Measurements from ENCODE around the gene PGM2L1. TPM values are rescaled to one million over a fixed set of nuclear protein-coding genes. Genes with fewer than 3 reads are reported as not detected.

PGM2L1 gene
- total and polyA plus RNA-seq, 5 donors, result 0.84 to 3.0 (median 2.4) TPM

- ATAC-seq (no peak), DNase-seq (no peak)
- H3K4me3 ChIP-seq (ENCODE audit: low read length), result no peak overlapping the region
- peaks cover 3% of the 10 kb centered on the region for H3K9me3 ChIP-seq (ENCODE audit: control insufficient read depth, low read length)
- H3K27me3 ChIP-seq (ENCODE audit: control insufficient read depth, insufficient read depth), result no peaks in the 10 kb centered on the region
- intact Hi-C loops (cut with DNase I), result no loop called here
- peaks cover 2% of the 10 kb centered on the region for H3K4me1 ChIP-seq (ENCODE audit: control insufficient read depth, insufficient read depth, low read length)
- no peak overlapping the region for H3K27ac ChIP-seq (ENCODE audit: low read length)
- WGBS, result 66% methylated on average over 2 of the region's 2 CpGs
Observed at GRCh38 chr11:74320538-74320937, 77.7 kb downstream of the PGM2L1 start.

- 67% methylated on average over 5 of the region's 5 CpGs for WGBS
- H3K4me1 ChIP-seq (ENCODE audit: control insufficient read depth, insufficient read depth, low read length), result no peaks in the 10 kb centered on the region
- H3K4me3 ChIP-seq (ENCODE audit: low read length), result no peak overlapping the region
- no peaks in the 10 kb centered on the region for H3K27me3 ChIP-seq (ENCODE audit: control insufficient read depth, insufficient read depth)
- H3K27ac ChIP-seq (ENCODE audit: low read length), result no peak overlapping the region
- H3K9me3 ChIP-seq (ENCODE audit: control insufficient read depth, low read length), result peaks cover 3% of the 10 kb centered on the region
- peak in 1 of 2 donors; percentile 78 for ATAC-seq
- DNase-seq, result no peak
- intact Hi-C loops (cut with DNase I), result loop anchor here in 1 of 4 donors (10.0 kb wide), 1 partner anchor 64 kb away; no protein-coding TSS in a partner anchor
Observed at GRCh38 chr11:74319139-74319816, 79.0 kb downstream of the PGM2L1 start.

- no peak overlapping the region for H3K27ac ChIP-seq (ENCODE audit: low read length)
- H3K9me3 ChIP-seq (ENCODE audit: control insufficient read depth, low read length), result peaks cover 3% of the 10 kb centered on the region
- DNase-seq (no peak), ATAC-seq (no peak)
- intact Hi-C loops (cut with DNase I), result loop anchor here in 1 of 4 donors (10.0 kb wide), 1 partner anchor 64 kb away; no protein-coding TSS in a partner anchor
- whole genome bisulfite sequencing, result 89% methylated on average over 1 of the region's 1 CpG
- H3K4me3 ChIP-seq (ENCODE audit: low read length), result no peak overlapping the region
- no peaks in the 10 kb centered on the region for H3K27me3 ChIP-seq (ENCODE audit: control insufficient read depth, insufficient read depth)
- H3K4me1 ChIP-seq (ENCODE audit: control insufficient read depth, insufficient read depth, low read length), result no peaks in the 10 kb centered on the region
Observed at GRCh38 chr11:74318241-74318932, 79.8 kb downstream of the PGM2L1 start.

- no peaks in the 10 kb centered on the region for H3K27me3 ChIP-seq (ENCODE audit: control insufficient read depth, insufficient read depth)
- no peak overlapping the region for H3K4me3 ChIP-seq (ENCODE audit: low read length)
- DNase-seq (no peak), ATAC-seq (no peak)
- intact Hi-C loops (cut with DNase I), result loop anchor here in 1 of 4 donors (10.0 kb wide), 1 partner anchor 62 kb away; no protein-coding TSS in a partner anchor
- H3K9me3 ChIP-seq (ENCODE audit: control insufficient read depth, low read length), result peaks cover 3% of the 10 kb centered on the region
- no peaks in the 10 kb centered on the region for H3K4me1 ChIP-seq (ENCODE audit: control insufficient read depth, insufficient read depth, low read length)
- no peak overlapping the region for H3K27ac ChIP-seq (ENCODE audit: low read length)
Observed at GRCh38 chr11:74316772-74317505, 81.3 kb downstream of the PGM2L1 start.

- Histone ChIP-seq H3K27me3 (ENCODE audit: control insufficient read depth, insufficient read depth) (no peaks in the 10 kb centered on the region), H3K4me3 (ENCODE audit: low read length) (no peak overlapping the region), H3K27ac (ENCODE audit: low read length) (no peak overlapping the region), H3K9me3 (ENCODE audit: control insufficient read depth, low read length) (no peaks in the 10 kb centered on the region), H3K4me1 (ENCODE audit: control insufficient read depth, insufficient read depth, low read length) (no peaks in the 10 kb centered on the region)
- intact Hi-C loops (cut with DNase I), result loop anchor here in 1 of 4 donors (10.0 kb wide), 1 partner anchor 58 kb away; no protein-coding TSS in a partner anchor
- ATAC-seq, result no peak
- WGBS, result 98% methylated on average over 1 of the region's 1 CpG
- DNase-seq, result no peak
Observed at GRCh38 chr11:74312326-74312725, 85.9 kb downstream of the PGM2L1 start.

- intact Hi-C loops (cut with DNase I), result loop anchor here in 1 of 4 donors (10.0 kb wide), 1 partner anchor 57 kb away; no protein-coding TSS in a partner anchor
- H3K27me3 ChIP-seq (ENCODE audit: control insufficient read depth, insufficient read depth), result no peaks in the 10 kb centered on the region
Observed at GRCh38 chr11:74311352-74311926, 86.8 kb downstream of the PGM2L1 start, which contains the start of gene P4HA3. TSS of gene P4HA3 (minus strand) at chr11:74311640. CDS start at chr11:74311611, 29 bp downstream.

GRCh38 chr11:74310857-74311256 is 87.4 kb downstream of the PGM2L1 start:
- Histone ChIP-seq H3K27ac (ENCODE audit: low read length) (no peak overlapping the region), H3K4me1 (ENCODE audit: control insufficient read depth, insufficient read depth, low read length) (no peaks in the 10 kb centered on the region), H3K4me3 (ENCODE audit: low read length) (no peak overlapping the region), H3K9me3 (ENCODE audit: control insufficient read depth, low read length) (no peaks in the 10 kb centered on the region), H3K27me3 (ENCODE audit: control insufficient read depth, insufficient read depth) (no peaks in the 10 kb centered on the region)
- ATAC-seq, result peak; percentile 30 to 44
- WGBS, result 77% methylated on average over 11 of the region's 11 CpGs
- DNase-seq, result no peak
- intact Hi-C loops (cut with DNase I), result loop anchor here in 1 of 4 donors (10.0 kb wide), 1 partner anchor 56 kb away; no protein-coding TSS in a partner anchor

More at GRCh38 chr11:74311352-74311926, 86.8 kb downstream of the PGM2L1 start, which contains the start of gene P4HA3:
- WGBS, result 2% methylated on average over 62 of the region's 62 CpGs
- Histone ChIP-seq H3K4me1 (ENCODE audit: control insufficient read depth, insufficient read depth, low read length) (no peaks in the 10 kb centered on the region), H3K9me3 (ENCODE audit: control insufficient read depth, low read length) (no peaks in the 10 kb centered on the region), H3K27ac (ENCODE audit: low read length) (no peak within 1 kb of the TSS), H3K4me3 (ENCODE audit: low read length) (peak within 1 kb of the TSS; percentile 29)
- DNase-seq (peak; percentile 75 to 88 (median 84)), ATAC-seq (peak; percentile 96 to 98)

DNA sequence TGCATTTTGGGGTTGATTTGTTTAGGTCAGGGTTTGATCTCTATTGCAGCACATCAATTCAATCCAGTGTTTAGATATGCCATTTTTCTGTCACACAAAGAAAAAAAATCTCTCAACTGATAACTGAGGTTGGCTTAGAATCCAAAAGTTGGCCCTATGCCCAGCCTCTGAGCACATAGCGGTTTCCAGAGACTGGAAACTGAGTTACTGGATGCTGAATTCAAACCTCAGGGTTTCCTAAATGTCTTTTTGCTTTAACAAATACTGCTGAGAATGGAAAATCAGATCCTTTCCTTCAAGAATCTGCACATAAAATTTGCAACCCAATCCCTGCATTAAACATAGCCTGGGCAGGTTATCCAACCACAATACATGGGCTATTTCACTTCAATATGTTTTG is 90.8 kb downstream of the PGM2L1 start:
- no peak overlapping the region for H3K27ac ChIP-seq (ENCODE audit: low read length)
- no peak overlapping the region for H3K4me3 ChIP-seq (ENCODE audit: low read length)
- no peak for ATAC-seq
- intact Hi-C loops (cut with DNase I), result no loop called here
- no peaks in the 10 kb centered on the region for H3K4me1 ChIP-seq (ENCODE audit: control insufficient read depth, insufficient read depth, low read length)
- WGBS, result 18% methylated on average over 1 of the region's 1 CpG
- no peaks in the 10 kb centered on the region for H3K27me3 ChIP-seq (ENCODE audit: control insufficient read depth, insufficient read depth)
- DNase-seq, result peak in 2 of 3 donors; percentile 33 to 57
- no peaks in the 10 kb centered on the region for H3K9me3 ChIP-seq (ENCODE audit: control insufficient read depth, low read length)

GRCh38 chr11:74306435-74307175 is 91.6 kb downstream of the PGM2L1 start:
- Histone ChIP-seq H3K27me3 (ENCODE audit: control insufficient read depth, insufficient read depth) (no peaks in the 10 kb centered on the region), H3K4me3 (ENCODE audit: low read length) (no peak overlapping the region), H3K4me1 (ENCODE audit: control insufficient read depth, insufficient read depth, low read length) (no peaks in the 10 kb centered on the region), H3K27ac (ENCODE audit: low read length) (no peak overlapping the region), H3K9me3 (ENCODE audit: control insufficient read depth, low read length) (no peaks in the 10 kb centered on the region)
- WGBS, result 59% methylated on average over 8 of the region's 8 CpGs
- DNase-seq (no peak), ATAC-seq (no peak)
- intact Hi-C loops (cut with DNase I), result no loop called here

- intact Hi-C loops (cut with DNase I), result no loop called here
- Histone ChIP-seq H3K27me3 (ENCODE audit: control insufficient read depth, insufficient read depth) (no peaks in the 10 kb centered on the region), H3K4me3 (ENCODE audit: low read length) (no peak overlapping the region), H3K4me1 (ENCODE audit: control insufficient read depth, insufficient read depth, low read length) (no peaks in the 10 kb centered on the region), H3K9me3 (ENCODE audit: control insufficient read depth, low read length) (no peaks in the 10 kb centered on the region), H3K27ac (ENCODE audit: low read length) (no peak overlapping the region)
- DNase-seq (no peak), ATAC-seq (no peak)
- WGBS, result 74% methylated on average over 3 of the region's 3 CpGs
Observed at GRCh38 chr11:74299015-74299414, 99.2 kb downstream of the PGM2L1 start.
